Measurements from ENCODE around the gene FHIT.
"Not testable (repeated sequence)": the region's sequence is repeated elsewhere in the genome, so short reads cannot be mapped to it uniquely, and the experiment has no call there.

Gene FHIT

GRCh38 chr3:60696428-60697125 is 554.7 kb downstream of the FHIT start:
- no peak for DNase-seq

GRCh38 chr3:60675424-60675823 is 575.8 kb downstream of the FHIT start:
- no peak for DNase-seq

GRCh38 chr3:60674870-60675269 is 576.4 kb downstream of the FHIT start:
- DNase-seq, result no peak

DNA sequence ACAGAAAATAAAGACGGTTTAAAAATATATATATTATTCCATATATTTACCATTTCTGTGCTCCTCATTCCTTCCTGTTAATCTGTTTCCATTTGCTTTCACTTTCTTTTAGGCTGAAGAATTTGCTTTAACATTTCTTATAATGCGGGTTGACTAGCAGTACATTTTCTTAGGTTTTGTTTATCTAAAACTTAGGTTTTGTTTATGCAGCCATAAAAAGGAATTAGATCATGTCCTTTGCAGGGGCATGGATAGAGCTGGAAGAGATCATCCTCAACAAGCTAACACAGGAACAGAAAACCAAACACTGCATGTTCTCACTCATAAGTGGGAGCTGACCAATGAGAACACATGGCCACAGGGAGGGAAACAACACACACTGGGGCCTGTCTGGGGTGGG is 578.1 kb downstream of the FHIT start:
- no peak for DNase-seq

DNA sequence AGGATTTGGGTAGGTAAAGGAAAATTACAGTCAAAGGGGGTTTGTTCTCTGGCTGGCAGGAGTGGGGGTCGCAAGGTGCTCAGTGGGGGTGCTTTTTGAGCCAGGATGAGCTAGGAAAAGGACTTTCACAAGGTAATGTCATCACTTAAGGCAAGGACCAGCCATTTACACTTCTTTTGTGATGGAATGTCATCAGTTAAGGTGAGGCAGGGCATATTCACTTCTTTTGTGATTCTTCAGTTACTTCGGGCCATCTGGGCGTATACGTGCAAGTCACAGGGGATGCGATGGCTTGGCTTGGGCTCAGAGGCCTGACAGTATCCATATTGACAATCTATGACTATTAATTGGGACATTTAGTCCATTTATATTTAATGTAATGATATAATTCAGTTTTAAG is 578.9 kb downstream of the FHIT start:
- DNase-seq, result not testable (repeated sequence)

DNA sequence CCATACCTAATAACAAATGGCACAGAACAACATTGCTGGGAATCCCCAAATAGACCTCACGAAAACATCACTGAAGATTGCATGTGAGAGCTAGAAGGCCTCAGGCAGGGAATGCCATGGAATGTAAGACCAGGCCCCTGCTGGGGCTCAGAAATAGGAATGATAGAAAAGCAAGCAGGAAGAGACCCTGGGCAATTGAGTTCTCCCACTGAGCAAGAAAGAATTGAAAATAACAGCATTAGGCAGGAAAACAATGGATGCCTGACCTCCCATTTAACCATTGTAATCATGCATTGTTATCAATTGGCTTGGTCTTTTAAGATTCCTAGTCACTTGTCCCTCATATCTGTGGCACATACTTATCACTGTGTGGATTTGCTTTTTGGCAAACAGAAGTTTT is 581.6 kb downstream of the FHIT start:
- no peak for DNase-seq

DNA sequence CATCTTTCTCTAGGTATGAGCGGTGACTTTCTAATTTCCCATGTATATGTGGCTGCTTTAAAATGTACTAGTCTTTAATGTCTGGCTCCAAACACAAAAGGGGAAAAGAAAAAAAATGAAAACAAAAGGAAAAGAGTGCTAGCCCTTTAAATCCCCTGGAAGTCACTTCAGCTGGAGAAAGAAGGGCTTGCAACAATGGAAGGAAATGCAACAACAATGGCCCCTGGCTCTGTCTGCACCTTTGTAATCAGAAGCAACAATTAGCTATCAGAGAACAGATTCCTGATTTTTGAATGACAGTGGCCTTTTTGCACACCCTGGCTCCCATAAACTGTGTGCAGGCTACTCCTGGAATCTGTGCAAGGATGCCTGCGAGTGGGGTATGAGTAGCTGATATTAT is 591.2 kb downstream of the FHIT start:
- DNase-seq, result no peak

- no peak for DNase-seq
Measured at GRCh38 chr3:60659098-60659497, 592.2 kb downstream of the FHIT start.

- no peak for DNase-seq
Measured at GRCh38 chr3:60657972-60658371, 593.3 kb downstream of the FHIT start.

DNA sequence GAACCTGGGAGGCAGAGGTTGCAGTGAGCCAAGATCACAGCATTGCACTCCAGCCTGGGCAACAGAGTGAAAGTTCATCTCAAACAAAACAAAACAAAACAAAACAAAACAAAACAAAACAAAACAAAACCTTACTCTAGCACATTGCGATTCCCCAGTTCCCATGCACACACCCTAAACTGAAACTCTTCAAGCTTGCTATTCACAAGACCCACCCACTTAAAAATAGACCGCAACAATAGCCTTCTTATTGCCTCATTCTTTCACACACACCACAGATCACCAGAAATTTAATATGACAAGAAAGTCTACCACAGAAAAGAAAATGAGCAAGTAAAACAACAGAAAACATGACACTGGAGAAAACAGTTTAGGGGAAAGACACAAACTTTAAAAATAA is 598.4 kb downstream of the FHIT start:
- no peak for DNase-seq

DNA sequence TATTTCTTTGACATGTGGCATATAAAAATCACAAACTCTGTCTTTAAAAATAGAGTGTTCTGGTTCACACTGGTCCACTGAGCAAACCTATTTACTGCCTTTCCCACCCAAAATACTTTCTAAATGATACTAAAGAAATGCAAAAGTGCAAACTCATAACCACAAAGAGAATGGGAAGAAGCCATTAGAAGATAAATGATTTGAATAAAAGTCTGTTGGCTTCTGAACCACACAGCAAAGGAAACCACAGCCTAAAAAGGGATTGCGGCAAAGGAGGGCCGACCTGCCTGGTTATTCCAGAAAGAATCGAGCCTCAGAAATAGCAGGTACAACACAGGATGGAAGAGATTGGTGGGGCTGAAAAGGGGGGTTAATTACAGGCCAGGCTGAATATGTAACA is 599.5 kb downstream of the FHIT start:
- DNase-seq, result no peak

- no peak for DNase-seq
Measured at GRCh38 chr3:60650171-60650570, 601.1 kb downstream of the FHIT start.

DNA sequence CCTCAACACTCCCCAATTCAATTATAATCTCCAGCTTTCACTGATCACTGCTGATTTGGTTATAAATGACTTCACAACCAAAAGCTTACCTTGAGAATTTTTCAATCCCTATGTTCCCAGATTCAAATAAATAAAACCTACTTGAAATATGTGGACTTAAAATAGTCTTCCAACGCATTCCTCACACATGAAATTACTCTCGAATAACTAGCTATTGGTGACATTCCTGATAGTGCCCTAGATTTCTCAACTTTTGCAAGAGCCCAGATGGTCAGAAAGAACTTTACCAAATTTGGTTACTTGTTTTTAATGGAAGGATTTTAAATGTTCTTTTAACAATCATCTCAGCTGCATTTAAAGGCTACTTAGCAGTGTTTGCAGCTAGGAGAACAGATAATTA is 605.5 kb downstream of the FHIT start:
- DNase-seq, result no peak

DNA sequence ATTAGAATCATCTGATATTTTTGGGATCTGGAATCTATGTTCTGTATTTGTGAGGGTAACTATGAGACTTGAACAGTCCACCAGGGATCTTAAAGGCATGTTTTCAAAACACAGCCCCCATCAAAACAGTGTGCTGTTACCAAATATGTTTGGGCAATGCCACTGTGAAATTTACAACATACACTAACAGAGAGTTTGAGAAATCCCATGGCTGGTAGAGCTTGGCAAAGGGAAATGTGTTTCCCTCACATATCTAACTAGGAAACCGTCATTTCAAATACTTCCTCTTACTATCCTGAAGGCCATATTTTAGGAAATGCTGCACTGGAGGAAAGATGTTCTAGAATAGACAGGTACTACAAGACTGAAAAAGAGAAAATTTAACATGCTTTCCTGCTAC is 607.4 kb downstream of the FHIT start:
- DNase-seq, result no peak

DNA sequence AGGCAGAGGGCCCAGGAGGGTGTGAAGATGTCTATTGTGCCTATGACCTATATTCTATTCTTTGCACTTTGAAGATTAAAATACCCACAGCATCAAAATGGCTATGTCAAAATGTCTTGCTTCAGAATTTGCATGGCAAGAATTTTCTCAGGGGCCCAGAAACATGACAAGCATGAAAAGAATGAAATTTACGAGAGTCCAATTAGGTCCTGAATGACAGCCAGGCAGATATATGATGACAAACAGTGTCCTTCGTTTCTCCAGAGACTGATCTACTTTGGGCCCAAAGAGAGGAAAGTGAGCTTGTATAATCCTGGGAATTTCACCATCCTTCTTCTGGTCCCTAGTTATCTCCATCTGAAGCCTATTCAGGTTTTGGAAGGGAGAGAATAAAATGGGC is 609.9 kb downstream of the FHIT start:
- no peak for DNase-seq

GRCh38 chr3:60636846-60637245 is 614.4 kb downstream of the FHIT start:
- no peak for DNase-seq

- no peak for DNase-seq
Measured at GRCh38 chr3:60633644-60634043, 617.6 kb downstream of the FHIT start.

DNA sequence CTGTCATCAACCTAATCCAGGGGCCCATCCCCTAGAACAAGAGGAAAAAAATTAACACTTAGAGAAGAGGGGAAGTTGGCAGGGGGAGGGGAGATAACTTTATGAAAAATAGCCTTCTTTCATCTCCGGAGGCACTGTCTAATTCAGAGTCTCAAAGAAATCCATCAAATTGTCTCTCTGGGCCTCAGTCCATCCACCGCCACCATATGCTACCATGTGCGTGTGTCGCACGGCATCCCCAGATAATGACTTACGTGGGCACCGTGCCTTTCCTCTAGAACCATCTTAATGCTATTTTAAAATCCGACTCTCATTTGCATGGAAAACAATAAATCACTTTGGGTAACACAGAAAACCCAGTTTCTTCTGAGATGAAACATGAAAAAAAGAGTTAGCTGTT is 619.7 kb downstream of the FHIT start:
- DNase-seq, result no peak

GRCh38 chr3:60630953-60631352 is 620.3 kb downstream of the FHIT start:
- DNase-seq, result no peak

GRCh38 chr3:60629816-60630215 is 621.4 kb downstream of the FHIT start:
- no peak for DNase-seq

- DNase-seq, result no peak
Measured at GRCh38 chr3:60622349-60622748, 628.9 kb downstream of the FHIT start.

DNA sequence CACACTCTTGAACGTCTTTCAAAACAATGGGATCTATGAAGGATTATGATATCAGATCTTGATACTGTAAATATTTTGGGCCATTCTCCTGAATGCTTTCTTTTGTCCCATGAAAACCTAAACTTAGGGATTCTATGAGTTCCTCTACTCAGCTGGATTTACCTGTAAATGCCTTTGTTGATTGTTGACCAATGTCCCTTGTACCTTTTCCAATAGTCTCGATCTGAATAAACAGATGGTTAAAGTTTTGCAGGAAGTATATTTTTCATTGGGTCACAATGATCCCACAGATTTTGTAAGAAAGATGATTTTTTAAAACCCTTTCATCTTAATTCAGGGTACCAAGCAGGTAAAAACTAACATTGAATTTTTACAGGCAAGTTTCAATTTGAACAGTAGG is 634.1 kb downstream of the FHIT start:
- DNase-seq, result no peak

GRCh38 chr3:60613769-60614303 is 637.4 kb downstream of the FHIT start:
- no peak for DNase-seq

GRCh38 chr3:60610441-60611112 is 640.7 kb downstream of the FHIT start:
- DNase-seq, result no peak

- no peak for DNase-seq
Measured at GRCh38 chr3:60609446-60609845, 641.8 kb downstream of the FHIT start.
